Measurements from ENCODE around the gene CLCN6. TPM values are rescaled to one million over a fixed set of nuclear protein-coding genes. Genes with fewer than 3 reads are reported as not detected.

CLCN6 gene
- polyA plus RNA-seq, 3 donors = 3.8 to 37.1 (median 4.2) TPM

GRCh38 chr1:11790101-11790879 lies 15.7 kb upstream of the CLCN6 start:
- peak overlapping the region; percentile 26 for H3K4me2 ChIP-seq (replicated peaks; ENCODE audit: extremely low read depth, low read length, poor library complexity, severe bottlenecking)
- H3K27ac ChIP-seq (ENCODE audit: low read depth in 1 of 2, low read length in 2 of 2) = peak overlapping the region; percentile 94 to 97
- H3K27me3 ChIP-seq (ENCODE audit: control insufficient read depth in 2 of 2, insufficient read depth in 2 of 2, low read length in 2 of 2) = no peaks in the 10 kb centered on the region
- Mint-ChIP-seq H3K36me3 (peaks cover 50 to 66% of the 10 kb centered on the region in 2 donors), H3K27me3 (ENCODE audit: low read depth in 3 of 3) (peaks cover 0 to 8% (median 2%) of the 10 kb centered on the region in 3 donors), H3K4me3 (peak overlapping the region; percentile 62 to 64), H3K27ac (peak overlapping the region; percentile 95 to 100 (median 99)), H3K4me1 (peaks cover 49% of the 10 kb centered on the region), H3K9me3 (no peaks in the 10 kb centered on the region)
- no peaks in the 10 kb centered on the region for H4K20me1 ChIP-seq (ENCODE audit: insufficient read depth, low read length)
- H3K4me3 ChIP-seq (replicated peaks in 1 of 3; ENCODE audit: low read depth in 2 of 3, low read length in 3 of 3) = peak overlapping the region in 1 of 3 experiments; percentile 31
- no peak for DNase-seq
- WGBS (ENCODE audit: insufficient coverage) = 94% methylated on average over 13 of the region's 20 CpGs
- no peak for TF ChIP-seq CTCF (IDR thresholded peaks at IDR 0.05)
- H3K4me1 ChIP-seq (ENCODE audit: control insufficient read depth in 1 of 2, insufficient read depth in 2 of 2, low read length in 2 of 2) = peaks cover 34 to 46% of the 10 kb centered on the region in 2 donors
- no peaks in the 10 kb centered on the region for H3K9me3 ChIP-seq (replicated peaks in 1 of 2; ENCODE audit: control insufficient read depth in 1 of 2, insufficient read depth in 1 of 2, low read length in 2 of 2)
- peaks cover 39 to 57% of the 10 kb centered on the region in 2 donors for H3K36me3 ChIP-seq (replicated peaks in 1 of 2; ENCODE audit: control insufficient read depth in 1 of 2, insufficient read depth in 2 of 2, low read length in 2 of 2)
- peak overlapping the region; percentile 66 for H3K9ac ChIP-seq (ENCODE audit: insufficient read depth, low read length, poor library complexity, severe bottlenecking)
- intact Hi-C loops (cut with micrococcal nuclease) = loop anchor here in 1 of 2 donors (2.0 to 10.0 kb wide), 2 partner anchors 19 to 55 kb away; partner anchors contain the start of gene AGTRAP
- H2AFZ ChIP-seq (ENCODE audit: insufficient read depth, low read depth, low read length, poor library complexity, severe bottlenecking) = no peak overlapping the region
- no peaks in the 10 kb centered on the region for H3K79me2 ChIP-seq (ENCODE audit: insufficient read depth, low read length)

DNA sequence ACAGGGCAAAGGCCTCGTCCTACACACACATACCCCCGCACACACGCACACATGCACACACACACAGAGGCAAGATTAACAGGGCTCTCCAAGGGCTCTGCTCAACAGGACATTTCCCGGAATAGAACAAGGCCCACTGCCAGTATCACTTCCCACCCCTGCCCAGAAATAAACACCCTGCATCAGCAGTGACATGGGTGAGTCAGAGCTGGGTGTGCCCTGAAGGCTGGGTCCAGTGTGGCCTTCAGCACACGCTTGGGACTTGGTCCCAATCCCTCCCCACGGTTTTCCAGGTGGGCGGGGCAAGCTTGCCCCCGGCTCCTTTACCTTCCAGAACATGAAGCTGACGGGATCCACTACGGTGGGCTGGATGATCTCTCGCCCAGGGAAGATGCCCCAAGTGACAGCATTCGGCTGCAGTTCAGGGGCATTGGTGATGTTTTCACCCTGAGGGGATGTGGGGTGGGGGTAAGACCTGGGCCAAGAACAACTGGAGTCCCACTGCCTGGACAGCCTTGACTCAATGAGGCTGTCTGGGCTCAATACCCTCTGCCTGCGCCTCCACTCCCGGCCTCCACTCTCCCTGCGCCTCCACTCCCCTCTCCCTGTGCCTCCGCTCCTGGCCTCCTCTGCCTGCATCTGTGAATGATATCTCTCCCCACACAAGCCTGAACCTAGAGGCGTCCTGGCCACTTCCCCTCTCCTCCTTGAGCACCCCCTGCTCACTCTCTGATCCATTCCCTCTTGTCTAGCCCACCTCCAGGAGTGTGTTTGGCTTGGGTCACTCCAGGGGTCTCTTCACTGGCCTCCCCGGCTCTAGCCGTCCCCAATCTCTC lies 14.9 kb upstream of the CLCN6 start:
- Histone ChIP-seq H3K9me3 (replicated peaks in 1 of 2; ENCODE audit: control insufficient read depth in 1 of 2, insufficient read depth in 1 of 2, low read length in 2 of 2) (no peaks in the 10 kb centered on the region), H3K79me2 (ENCODE audit: insufficient read depth, low read length) (no peaks in the 10 kb centered on the region), H4K20me1 (ENCODE audit: insufficient read depth, low read length) (no peaks in the 10 kb centered on the region), H3K27me3 (ENCODE audit: control insufficient read depth in 2 of 2, insufficient read depth in 2 of 2, low read length in 2 of 2) (no peaks in the 10 kb centered on the region), H3K36me3 (replicated peaks in 1 of 2; ENCODE audit: control insufficient read depth in 1 of 2, insufficient read depth in 2 of 2, low read length in 2 of 2) (peaks cover 47 to 65% of the 10 kb centered on the region in 2 donors), H3K27ac (ENCODE audit: low read depth in 1 of 2, low read length in 2 of 2) (peak overlapping the region; percentile 94 to 97), H2AFZ (ENCODE audit: insufficient read depth, low read depth, low read length, poor library complexity, severe bottlenecking) (no peak overlapping the region), H3K4me3 (replicated peaks in 1 of 3; ENCODE audit: low read depth in 2 of 3, low read length in 3 of 3) (peak overlapping the region in 1 of 3 experiments; percentile 31), H3K4me1 (ENCODE audit: control insufficient read depth in 1 of 2, insufficient read depth in 2 of 2, low read length in 2 of 2) (peaks cover 31 to 41% of the 10 kb centered on the region in 2 donors), H3K4me2 (replicated peaks; ENCODE audit: extremely low read depth, low read length, poor library complexity, severe bottlenecking) (peak overlapping the region; percentile 26), H3K9ac (ENCODE audit: insufficient read depth, low read length, poor library complexity, severe bottlenecking) (peak overlapping the region; percentile 66)
- H3K4me3 Mint-ChIP-seq = peak overlapping the region; percentile 62 to 64
- H3K27me3 Mint-ChIP-seq (ENCODE audit: low read depth in 3 of 3) = peaks cover 0 to 2% (median 2%) of the 10 kb centered on the region in 3 donors
- peaks cover 58 to 74% of the 10 kb centered on the region in 2 donors for H3K36me3 Mint-ChIP-seq
- DNase-seq = peak; percentile 90 to 93 (median 92)
- peak overlapping the region; percentile 95 to 100 (median 99) for H3K27ac Mint-ChIP-seq
- peaks cover 41% of the 10 kb centered on the region for H3K4me1 Mint-ChIP-seq
- 72% methylated on average over 14 of the region's 19 CpGs for WGBS (ENCODE audit: insufficient coverage)
- intact Hi-C loops (cut with micrococcal nuclease) = loop anchor here in 1 of 2 donors (2.0 to 10.0 kb wide), 2 partner anchors 18 to 56 kb away; partner anchors contain the start of gene AGTRAP
- no peak for TF ChIP-seq CTCF (IDR thresholded peaks at IDR 0.05)
- H3K9me3 Mint-ChIP-seq = no peaks in the 10 kb centered on the region

All from CD14-positive monocyte (primary cell).